Heart left ventricle (tissue), 16 donors: ENCODE data around the gene CACNA2D3. TPM values are rescaled to one million over a fixed set of nuclear protein-coding genes. Genes with fewer than 3 reads are reported as not detected.
A peak's percentile ranks its signal among the peaks of the same experiment; 100 is the strongest.

ENCODE experiments used
- ATAC-seq, 4 donors: fragments of 200-7000 bp; cut with Tn5 transposase; one replicate each; pipeline ENCODE4 v1.9.1; 2020 to 2022; ENCODE audit warnings: moderate library complexity in 4 of 4, mild to moderate bottlenecking in 3 of 4, moderate number of reproducible peaks in 1 of 4
- DNase-seq, 5 donors: peaks; one replicate each; pipeline ENCODE4 v3.0.0-alpha.2; 2020
- H3K27ac ChIP-seq, 12 donors: fragments of 200-600 bp; sonication (generic) in 4 of 12; one replicate each; pipeline versions ENCODE4 v1.5.0 to v1.8.0; 2016 to 2022; ENCODE audit warnings: mild to moderate bottlenecking in 2 of 12
- H3K27me3 ChIP-seq, 9 donors: fragments of 200-600 bp; sonication (generic) in 2 of 9; one replicate each; pipeline versions ENCODE4 v1.5.1 to v1.8.0; 2016 to 2022; ENCODE audit warnings: mild to moderate bottlenecking in 3 of 9
- H3K36me3 ChIP-seq, 9 donors: fragments of 200-600 bp; sonication (generic) in 2 of 9; one replicate each; pipeline versions ENCODE4 v1.5.0 to v1.8.0; 2018 to 2022; ENCODE audit warnings: mild to moderate bottlenecking in 2 of 9
- H3K4me1 ChIP-seq, 12 donors: fragments of 200-600 bp; sonication (generic) in 4 of 12; one replicate each; pipeline versions ENCODE4 v1.5.0 to v1.8.0; 2016 to 2022; ENCODE audit warnings: mild to moderate bottlenecking in 3 of 12
- H3K4me3 ChIP-seq, 12 donors: fragments of 200-600 bp; sonication (generic) in 4 of 12; one replicate each; pipeline versions ENCODE4 v1.5.0 to v1.8.0; 2017 to 2022; ENCODE audit warnings: mild to moderate bottlenecking in 9 of 12, moderate library complexity in 4 of 12
- H3K9me3 ChIP-seq, 12 donors: fragments of 200-600 bp; sonication (generic) in 4 of 12; one replicate each; pipeline versions ENCODE4 v1.5.0 to v1.8.0; 2016 to 2022; ENCODE audit warnings: mild to moderate bottlenecking in 1 of 12
- POLR2A ChIP-seq, 2 donors: fragments of 450-650 bp; IDR thresholded peaks; one replicate each; pipeline ENCODE4 v1.6.1; 2017; ENCODE audit warnings: antibody characterized with exemption in 2 of 2, mild to moderate bottlenecking in 2 of 2, moderate library complexity in 2 of 2
- WGBS, 4 donors: extraction: QIAGEN DNeasy Blood & Tissue Kit in 2 of 4; methylation state at CpG; one replicate each; pipeline versions ENCODE4 v1.1.5 to v1.1.7; 2013 to 2018; 5-methylcytosine and 5-hydroxymethylcytosine counted together
- intact Hi-C, 10 donors: fragments of 100-400 bp; cut with DNase I; formaldehyde crosslinking; loops; one replicate each; pipeline versions ENCODE4 v1.11.1 to v1.14.2; 2022
- polyA plus RNA-seq, 2 donors: library from polyadenylated mRNA; stranded (reverse); fragments of 200-250 nt; gene quantifications; one replicate each; pipeline ENCODE4 v1.2.3, GENCODE V29; 2013
- total RNA-seq, 9 donors: library from RNA; depleted of rRNA in 2 of 9; stranded (reverse); fragments of >200 nt in 2 of 9; fragmentation: NEBNext Ultra II Directional in 3 of 9; extraction: Animal tissue kit (Norgen Biotek cat#: 25700) in 3 of 9; gene quantifications; one replicate each; pipeline versions ENCODE4 v1.1.0 to v1.2.4, GENCODE V29; 2016 to 2023
- TF ChIP-seq, protein P1 (sequence below), 12 donors: fragments of 200-600 bp; sonication (generic) in 4 of 12; IDR thresholded peaks; one replicate each; pipeline versions ENCODE4 v1.5.0 to v1.8.0; 2018 to 2022; ENCODE audit warnings: antibody characterized with exemption in 12 of 12, mild to moderate bottlenecking in 5 of 12
- donor health status: ischemic (EF 13 %, LVEDD 7.1; RV severe dilation, severe dysfunction).
- donor health status: healthy with polysubstance abuse.
- donor health status: DM: no; HTN: yes; CAD: no.
- donor health status: DM: no; HTN: no; CAD: no.
- donor health status: ischemic (EF 25% LVEDD 6.9; RV normal size, moderate dysfunction).
- donor health status: ischemic (EF 25% LVEDD 5.7; RV mildly dilated, moderate dysfunction).
- donor health status: healthy.
- donor health status: DM: yes; HTN: yes; CAD: no.
- donor health status: ischemic (EF 35%, LVEDD 5.7; RV mildly dilated, moderate dysfunction).
- donor health status: nonischemic (EF 11% LVEDD 7.7; RV severe dilation, severe dysfunction).
- donor health status: DM: yes; HTN: yes; CAD: no.
- donor health status: PGD.
- donor health status: ischemic (EF 29% LVEDD 5.4; RV normal size, mild dysfunction).
- donor health status: nonischemic (EF 23%, LVEDD 6.1; RV moderate dilation, normal function).

CACNA2D3 gene
- total and polyA plus RNA-seq, 11 donors, result 0.17 to 25.1 (median 12.8) TPM

DNA sequence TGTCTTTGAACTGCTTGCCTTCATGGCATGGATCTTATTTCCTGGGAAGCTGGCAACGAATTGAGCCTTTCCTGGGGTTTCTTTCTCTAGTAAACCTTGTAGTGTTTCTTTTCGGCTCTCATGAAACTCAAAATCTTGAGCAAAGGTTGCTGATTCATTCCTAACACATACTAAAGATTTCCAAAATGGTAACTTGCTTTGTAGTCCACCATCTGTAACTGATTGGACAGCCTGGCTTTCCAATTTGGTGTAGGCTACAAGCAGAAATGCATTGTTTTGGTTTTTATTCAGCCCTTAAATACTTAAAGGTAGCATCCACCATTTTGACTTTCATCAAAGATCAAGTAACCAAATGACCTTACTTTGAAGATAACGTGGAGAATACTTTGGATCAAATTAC, 767.4 kb downstream of the CACNA2D3 start:
- Histone ChIP-seq H3K27ac (no peak overlapping the region), H3K27me3 (no peaks in the 10 kb centered on the region), H3K36me3 (no peaks in the 10 kb centered on the region), H3K9me3 (no peaks in the 10 kb centered on the region), H3K4me3 (no peak overlapping the region), H3K4me1 (peaks cover 0 to 17% (median 7%) of the 10 kb centered on the region in 12 donors)
- 84 to 93% (median 88%) methylated on average over 3 of the region's 3 CpGs for WGBS, 4 donors
- intact Hi-C loops, result no loop called here
- DNase-seq (no peak), ATAC-seq (no peak)
- no peak for TF ChIP-seq POLR2A (IDR thresholded peaks at IDR 0.05)
- TF ChIP-seq, protein P1, sequence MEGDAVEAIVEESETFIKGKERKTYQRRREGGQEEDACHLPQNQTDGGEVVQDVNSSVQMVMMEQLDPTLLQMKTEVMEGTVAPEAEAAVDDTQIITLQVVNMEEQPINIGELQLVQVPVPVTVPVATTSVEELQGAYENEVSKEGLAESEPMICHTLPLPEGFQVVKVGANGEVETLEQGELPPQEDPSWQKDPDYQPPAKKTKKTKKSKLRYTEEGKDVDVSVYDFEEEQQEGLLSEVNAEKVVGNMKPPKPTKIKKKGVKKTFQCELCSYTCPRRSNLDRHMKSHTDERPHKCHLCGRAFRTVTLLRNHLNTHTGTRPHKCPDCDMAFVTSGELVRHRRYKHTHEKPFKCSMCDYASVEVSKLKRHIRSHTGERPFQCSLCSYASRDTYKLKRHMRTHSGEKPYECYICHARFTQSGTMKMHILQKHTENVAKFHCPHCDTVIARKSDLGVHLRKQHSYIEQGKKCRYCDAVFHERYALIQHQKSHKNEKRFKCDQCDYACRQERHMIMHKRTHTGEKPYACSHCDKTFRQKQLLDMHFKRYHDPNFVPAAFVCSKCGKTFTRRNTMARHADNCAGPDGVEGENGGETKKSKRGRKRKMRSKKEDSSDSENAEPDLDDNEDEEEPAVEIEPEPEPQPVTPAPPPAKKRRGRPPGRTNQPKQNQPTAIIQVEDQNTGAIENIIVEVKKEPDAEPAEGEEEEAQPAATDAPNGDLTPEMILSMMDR (IDR thresholded peaks at IDR 0.05), result no peak

GRCh38 chr3:54891540-54891897, 769.2 kb downstream of the CACNA2D3 start:
- peak; percentile 94 to 99 (median 98) for ATAC-seq
- peak; percentile 72 to 88 (median 77) for DNase-seq
- Histone ChIP-seq H3K4me3 (no peak overlapping the region), H3K4me1 (peaks cover 0 to 17% (median 7%) of the 10 kb centered on the region in 12 donors), H3K9me3 (no peaks in the 10 kb centered on the region), H3K27ac (peak overlapping the region in 10 of 12 donors; percentile 1 to 74 (median 56)), H3K36me3 (no peaks in the 10 kb centered on the region), H3K27me3 (no peaks in the 10 kb centered on the region)
- TF ChIP-seq, protein P1 (IDR thresholded peaks at IDR 0.05), result peak in 11 of 12 donors; percentile 29 to 67 (median 44)
- no peak for TF ChIP-seq POLR2A (IDR thresholded peaks at IDR 0.05)
- intact Hi-C loops, result no loop called here
- WGBS, 4 donors, result 6 to 28% (median 19%) methylated on average over 5 of the region's 5 CpGs

DNA sequence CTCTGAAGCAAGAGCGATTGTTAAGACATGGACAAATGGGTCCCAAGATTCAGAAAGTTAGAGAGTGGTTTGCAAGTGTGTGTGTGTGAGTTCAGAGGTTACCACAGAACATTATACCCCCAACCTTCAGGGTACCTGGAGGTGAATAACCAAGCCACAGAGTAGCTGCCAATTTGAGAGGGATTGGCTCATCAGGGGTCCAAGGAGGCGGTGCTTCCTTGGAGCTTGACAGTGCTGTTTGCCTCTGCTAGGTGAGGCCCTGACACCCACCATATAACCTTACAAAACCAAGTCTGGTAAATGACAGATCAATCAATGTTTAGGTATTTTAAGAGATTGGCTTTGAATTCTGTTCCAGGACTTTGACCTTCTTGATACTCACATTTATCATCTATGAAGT, 769.8 kb downstream of the CACNA2D3 start:
- no peaks in the 10 kb centered on the region for H3K27me3 ChIP-seq
- peak overlapping the region in 3 of 12 donors; percentile 6 to 74 (median 68) for H3K27ac ChIP-seq
- H3K36me3 ChIP-seq, result no peaks in the 10 kb centered on the region
- ATAC-seq (no peak), DNase-seq (no peak)
- TF ChIP-seq, protein P1 (IDR thresholded peaks at IDR 0.05), result no peak
- no peak for TF ChIP-seq POLR2A (IDR thresholded peaks at IDR 0.05)
- H3K4me3 ChIP-seq, result no peak overlapping the region
- no peaks in the 10 kb centered on the region for H3K9me3 ChIP-seq
- H3K4me1 ChIP-seq, result peaks cover 0 to 17% (median 7%) of the 10 kb centered on the region in 12 donors
- 50 to 96% (median 75%) methylated on average over 2 of the region's 2 CpGs for WGBS, 4 donors
- intact Hi-C loops, result no loop called here

DNA sequence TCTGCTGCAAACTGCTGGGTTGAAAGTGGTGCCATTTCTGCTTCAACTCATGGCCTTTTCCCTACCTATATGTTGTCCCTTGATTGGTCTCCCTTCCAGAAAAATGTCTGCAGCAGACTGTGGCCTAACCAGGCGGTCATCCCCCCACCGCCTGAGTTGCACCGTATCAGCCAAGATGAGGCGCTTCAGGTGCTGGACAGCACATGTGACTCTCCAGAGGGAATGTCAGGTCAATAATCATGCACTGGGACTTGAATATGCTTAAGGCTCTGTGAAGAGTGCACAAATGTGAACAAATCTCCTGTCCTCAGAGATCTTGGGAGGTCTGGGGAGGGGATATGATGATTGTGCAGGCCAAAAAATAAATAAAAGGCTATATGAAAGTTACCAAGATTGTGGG, 773.3 kb downstream of the CACNA2D3 start:
- no peak for DNase-seq
- no peaks in the 10 kb centered on the region for H3K9me3 ChIP-seq
- intact Hi-C loops, result no loop called here
- 85 to 98% (median 93%) methylated on average over 4 of the region's 4 CpGs for WGBS, 4 donors
- TF ChIP-seq, protein P1 (IDR thresholded peaks at IDR 0.05), result no peak
- TF ChIP-seq POLR2A (IDR thresholded peaks at IDR 0.05), result no peak
- no peaks in the 10 kb centered on the region for H3K36me3 ChIP-seq
- ATAC-seq, result no peak
- H3K27ac ChIP-seq, result no peak overlapping the region
- no peak overlapping the region for H3K4me3 ChIP-seq
- H3K4me1 ChIP-seq, result peaks cover 0 to 16% (median 7%) of the 10 kb centered on the region in 12 donors
- no peaks in the 10 kb centered on the region for H3K27me3 ChIP-seq
